Fibroblast of the aortic adventitia (primary cell): Measurements from ENCODE around the gene GAB4. TPM values are rescaled to one million over a fixed set of nuclear protein-coding genes. Genes with fewer than 3 reads are reported as not detected.

Source experiments
- DNase-seq: peaks from one replicate; pipeline ENCODE4 v3.0.0-alpha.2; 2010; ENCODE audit warnings: low read depth
- H3K4me3 ChIP-seq: 2 replicates; pipeline ENCODE4 v1.5.1; 2011; ENCODE audit warnings: low read depth, mild to moderate bottlenecking, control low read depth, low read length, moderate library complexity
- total RNA-seq: library from RNA; depleted of rRNA; stranded (reverse); fragments of >200 nt; gene quantifications from 2 replicates; pipeline ENCODE4 v1.2.3, GENCODE V29; 2012; ENCODE audit warnings: low replicate concordance
- TF ChIP-seq, protein P1 (sequence below): IDR thresholded peaks from 2 replicates; pipeline ENCODE4 v1.5.1; 2011; ENCODE audit warnings: mild to moderate bottlenecking, low read length, control low read depth, inconsistent platforms; ENCODE audit not compliant: insufficient read depth

GAB4 gene
- total RNA-seq, 1 donor, result not detected

DNA sequence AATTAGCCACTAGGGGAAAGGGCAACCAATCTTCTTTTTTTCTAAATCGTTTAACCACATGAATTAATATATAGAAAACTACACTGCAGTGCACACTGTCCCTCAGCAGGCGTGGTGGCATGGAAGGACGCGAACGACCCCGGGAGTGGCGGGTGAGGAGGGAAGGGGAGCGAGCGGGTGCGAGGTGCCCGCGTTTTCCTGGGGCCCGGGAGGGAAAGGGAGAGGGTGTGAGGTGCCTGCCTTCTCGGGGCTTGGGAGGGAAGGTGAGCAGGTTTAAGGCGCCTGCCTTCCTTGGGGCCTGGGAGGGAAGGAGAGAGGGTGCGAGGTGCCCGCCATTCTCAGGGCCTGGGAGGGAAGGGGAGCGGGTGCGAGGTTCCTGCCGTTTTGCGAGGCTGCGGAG is 765 bp downstream of the GAB4 start:
- no peak for DNase-seq
- H3K4me3 ChIP-seq, result no peak overlapping the region
- TF ChIP-seq, protein P1, sequence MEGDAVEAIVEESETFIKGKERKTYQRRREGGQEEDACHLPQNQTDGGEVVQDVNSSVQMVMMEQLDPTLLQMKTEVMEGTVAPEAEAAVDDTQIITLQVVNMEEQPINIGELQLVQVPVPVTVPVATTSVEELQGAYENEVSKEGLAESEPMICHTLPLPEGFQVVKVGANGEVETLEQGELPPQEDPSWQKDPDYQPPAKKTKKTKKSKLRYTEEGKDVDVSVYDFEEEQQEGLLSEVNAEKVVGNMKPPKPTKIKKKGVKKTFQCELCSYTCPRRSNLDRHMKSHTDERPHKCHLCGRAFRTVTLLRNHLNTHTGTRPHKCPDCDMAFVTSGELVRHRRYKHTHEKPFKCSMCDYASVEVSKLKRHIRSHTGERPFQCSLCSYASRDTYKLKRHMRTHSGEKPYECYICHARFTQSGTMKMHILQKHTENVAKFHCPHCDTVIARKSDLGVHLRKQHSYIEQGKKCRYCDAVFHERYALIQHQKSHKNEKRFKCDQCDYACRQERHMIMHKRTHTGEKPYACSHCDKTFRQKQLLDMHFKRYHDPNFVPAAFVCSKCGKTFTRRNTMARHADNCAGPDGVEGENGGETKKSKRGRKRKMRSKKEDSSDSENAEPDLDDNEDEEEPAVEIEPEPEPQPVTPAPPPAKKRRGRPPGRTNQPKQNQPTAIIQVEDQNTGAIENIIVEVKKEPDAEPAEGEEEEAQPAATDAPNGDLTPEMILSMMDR, result no peak

DNA sequence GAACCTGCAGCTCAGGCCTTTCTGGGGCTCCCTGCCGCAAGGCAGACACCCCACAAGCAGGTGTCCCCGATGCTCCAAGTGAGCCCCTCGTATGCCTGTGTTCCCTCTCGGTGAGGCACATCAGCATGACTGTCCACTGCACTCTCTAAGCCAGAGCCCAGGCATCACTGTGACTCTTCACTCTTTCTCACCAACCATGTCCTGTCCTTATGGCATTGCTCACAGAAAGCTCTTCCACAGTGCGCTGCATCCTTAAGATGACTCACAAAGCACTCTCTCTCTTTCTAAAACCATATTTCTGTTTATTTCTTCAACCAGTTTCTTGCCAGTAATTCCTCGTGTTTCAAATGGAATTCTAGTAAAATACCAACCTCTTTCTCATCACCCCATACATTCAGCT is 18.1 kb downstream of the GAB4 start:
- TF ChIP-seq, protein P1, result no peak

DNA sequence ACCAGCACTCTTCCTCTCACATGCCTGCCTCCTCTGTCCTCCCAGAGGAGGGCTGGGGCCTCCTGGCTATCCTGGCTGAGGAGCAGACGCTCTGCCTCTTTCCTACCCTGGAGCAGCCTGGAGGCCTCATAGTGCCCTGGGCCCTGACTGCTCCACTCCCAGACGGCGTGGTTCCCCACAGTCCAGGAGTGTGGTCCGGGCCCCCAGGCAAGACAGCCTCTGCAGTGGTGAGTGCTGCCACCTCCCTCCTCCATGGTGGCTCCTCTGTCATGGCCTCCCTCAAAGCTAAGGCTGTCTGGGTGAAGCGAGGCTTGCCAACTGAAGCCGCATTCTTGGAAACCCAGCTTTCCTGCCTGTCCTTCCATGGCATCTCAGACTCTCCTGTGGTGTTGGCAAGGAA is 19.8 kb downstream of the GAB4 start:
- no peak overlapping the region for H3K4me3 ChIP-seq
- no peak for DNase-seq
- TF ChIP-seq, protein P1, result no peak

More for the DNA sequence above, 18.1 kb downstream of the GAB4 start:
- no peak for DNase-seq
- no peak overlapping the region for H3K4me3 ChIP-seq

DNA sequence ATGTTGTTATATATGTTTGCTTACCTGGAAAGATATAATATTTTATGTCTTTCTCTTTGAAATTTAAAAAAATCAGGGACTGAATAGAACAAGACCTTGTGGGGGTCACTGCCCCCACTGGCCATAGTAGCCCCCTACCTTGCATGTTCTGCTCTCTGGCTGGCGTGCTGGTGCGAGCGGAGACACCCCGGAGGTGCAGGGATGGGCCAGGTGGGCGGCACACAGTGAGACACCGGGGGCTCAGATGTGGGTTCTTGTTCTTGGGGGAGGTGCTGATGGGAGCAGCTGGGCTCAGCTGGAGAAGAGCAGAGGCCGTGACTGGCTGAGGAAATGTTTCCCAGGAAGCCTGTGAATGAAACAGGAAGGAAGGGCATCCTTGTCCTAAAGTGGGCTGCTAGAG is 20.2 kb downstream of the GAB4 start:
- DNase-seq, result no peak
- no peak overlapping the region for H3K4me3 ChIP-seq
- TF ChIP-seq, protein P1, result no peak

DNA sequence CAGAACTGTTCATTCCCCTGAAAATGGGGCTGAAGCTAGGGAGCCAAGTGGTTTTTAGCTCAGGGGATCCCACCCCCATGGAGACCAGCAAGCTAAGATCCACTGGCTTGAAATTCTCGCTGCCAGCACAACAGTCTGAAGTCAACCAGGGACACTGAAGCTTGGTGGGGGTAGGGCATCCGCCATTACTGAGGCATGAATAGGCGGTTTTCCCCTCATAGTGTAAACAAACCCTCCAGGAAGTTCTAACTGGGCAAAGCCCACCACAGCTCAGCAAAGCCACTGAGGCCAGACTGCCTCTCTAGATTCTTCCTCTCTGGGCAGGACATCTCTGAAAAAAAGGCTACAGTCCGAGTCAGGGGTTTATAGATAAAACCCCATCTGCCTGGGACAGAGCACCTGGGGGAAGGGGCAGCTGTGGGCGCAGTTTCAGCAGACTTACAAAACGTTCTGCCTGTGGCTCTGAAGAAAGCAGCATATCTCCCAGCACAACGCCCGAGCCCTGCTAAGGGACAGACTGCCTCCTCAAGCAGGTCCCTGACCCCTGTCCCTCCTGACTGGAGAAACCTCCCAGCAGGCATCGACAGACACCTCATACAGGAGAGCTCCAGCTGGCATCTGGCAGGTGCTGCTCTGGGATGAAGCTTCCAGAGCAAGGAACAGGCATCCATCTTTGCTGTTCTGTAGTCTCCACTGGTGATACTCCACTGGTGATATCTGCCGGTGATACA is 32.7 kb downstream of the GAB4 start:
- DNase-seq, result no peak
- TF ChIP-seq, protein P1, result no peak
- H3K4me3 ChIP-seq, result no peak overlapping the region

DNA sequence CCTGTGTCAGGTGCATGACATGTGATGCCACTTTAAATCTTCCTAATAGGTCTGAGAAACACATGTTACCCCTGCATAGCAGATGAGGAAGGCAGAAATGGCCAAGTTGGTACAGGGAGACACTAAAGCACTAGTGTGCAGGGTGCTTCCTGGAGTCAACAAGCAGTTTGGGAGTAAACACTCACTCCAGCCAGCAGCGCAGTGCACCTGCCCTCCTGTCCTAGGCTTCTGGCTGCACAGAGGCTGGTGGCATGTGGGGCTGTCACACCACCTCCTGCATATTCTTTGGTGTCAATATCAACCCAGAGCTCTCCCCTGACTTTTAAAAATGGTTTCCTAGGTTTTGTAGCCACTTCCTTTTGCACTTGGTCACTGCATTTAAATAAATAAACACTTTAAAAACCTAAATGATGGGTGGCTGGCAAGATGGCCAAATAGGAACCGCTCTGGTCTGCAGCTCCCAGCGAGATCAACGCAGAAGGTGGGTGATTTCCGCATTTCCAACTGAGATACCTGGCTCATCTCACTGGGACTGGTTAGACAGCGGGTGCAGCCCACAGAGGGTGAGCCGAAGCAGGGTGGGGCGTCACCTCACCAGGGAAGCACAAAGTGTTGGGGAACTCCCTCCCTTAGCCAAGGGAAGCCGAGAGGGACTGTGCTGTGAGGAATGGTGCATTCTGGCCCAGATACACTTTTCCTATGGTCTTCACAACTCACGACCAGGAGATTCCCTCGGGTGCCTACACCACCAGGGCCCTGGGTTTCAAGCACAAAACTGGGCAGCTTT is 33.5 kb downstream of the GAB4 start:
- TF ChIP-seq, protein P1, result no peak
- no peak overlapping the region for H3K4me3 ChIP-seq

More for the DNA sequence above, 33.5 kb downstream of the GAB4 start:
- no peak for DNase-seq
